GM11168 (cell line): ENCODE data around the gene SUMO4.

Experiments used
- in situ Hi-C: fragments of 300-500 bp; cut with MboI; formaldehyde crosslinking; loops from one replicate; pipeline ENCODE4 v1.12.0; 2022; ENCODE audit warnings: low sequenced_read_pairs; ENCODE audit not compliant: unreplicated experiment

SUMO4 gene

DNA sequence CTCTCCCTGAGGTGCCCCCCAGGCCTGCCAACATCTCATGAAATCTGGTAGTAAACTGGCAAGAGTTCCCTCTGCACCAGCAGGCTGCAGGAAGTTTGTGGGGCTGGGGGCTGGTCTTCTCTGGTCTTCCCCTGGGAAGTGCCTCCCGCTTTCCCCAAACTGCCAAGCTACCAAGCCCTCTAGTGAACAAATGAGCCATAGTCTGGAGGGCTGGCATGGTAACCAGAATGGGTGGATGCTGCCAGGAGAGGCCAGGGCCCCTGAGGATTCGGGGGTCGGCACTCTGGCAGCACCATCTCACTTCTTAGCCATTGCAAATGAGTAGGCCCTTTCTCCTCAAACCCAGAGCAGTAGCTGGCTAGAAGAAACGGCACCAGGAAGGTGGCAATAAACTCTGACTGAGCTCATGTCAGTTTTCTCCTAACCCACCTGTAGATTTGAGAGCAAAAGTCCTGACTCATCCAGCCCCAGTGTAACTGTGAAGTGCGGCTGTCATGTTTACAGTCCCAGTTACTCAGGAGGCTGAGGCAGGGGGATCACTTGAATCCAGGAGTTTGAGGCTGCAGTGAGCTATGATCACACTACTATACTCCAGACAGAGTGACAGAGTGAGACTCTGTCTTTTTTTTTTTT is 48.9 kb downstream of the SUMO4 start:
- in situ Hi-C loops, result no loop called here

DNA sequence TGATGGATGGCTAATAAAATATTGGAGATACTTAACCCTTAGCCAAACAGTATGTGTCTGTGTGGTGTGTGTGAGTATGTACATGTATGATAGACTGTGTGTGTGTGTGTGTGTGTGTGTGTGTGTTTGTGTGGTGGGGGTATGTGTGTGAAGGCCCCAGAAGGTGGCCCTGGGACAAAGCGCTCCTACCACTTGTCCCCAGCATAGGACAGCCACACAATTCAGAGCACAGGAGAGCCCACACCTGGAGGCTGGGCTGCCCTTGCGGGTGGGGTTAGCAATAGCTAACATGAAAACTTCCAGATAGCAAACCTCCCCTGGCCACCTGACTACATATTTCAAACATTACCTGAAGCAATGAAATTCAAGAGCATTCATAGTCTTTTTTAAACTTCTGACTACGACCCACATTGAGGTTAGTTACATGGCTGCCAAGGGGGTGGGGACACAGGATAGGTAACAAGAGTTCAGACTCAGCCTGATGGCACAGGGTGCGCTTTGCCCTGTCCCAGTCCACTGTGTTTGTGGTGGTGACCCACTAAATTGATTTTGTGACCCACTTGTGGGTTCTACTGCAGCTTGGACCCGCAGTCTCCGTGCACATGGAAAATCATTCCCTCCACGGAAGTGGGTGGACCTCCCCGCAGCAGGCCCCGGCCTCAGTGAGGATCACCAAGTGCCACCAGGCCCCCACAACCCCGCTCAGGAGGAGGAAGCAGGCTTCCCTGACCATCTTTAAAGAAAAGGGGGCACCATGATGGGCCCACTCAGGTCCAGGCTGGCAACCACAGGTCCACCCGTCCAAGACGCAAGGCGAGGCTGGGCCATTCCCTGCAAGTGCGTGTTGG is 50.0 kb downstream of the SUMO4 start:
- in situ Hi-C loops, result no loop called here
